Tibial artery (tissue), 4 donors: ENCODE data around the gene PDILT.

Experiments
- DNase-seq, 2 donors: peaks; one replicate each; pipeline ENCODE4 v3.0.0-alpha.2; 2019
- H3K27ac ChIP-seq, 2 donors: fragments of 200-600 bp; sonication (generic) in 1 of 2; 1 replicate in 1 of 2; 2 replicates in 1 of 2; pipeline ENCODE4 v1.5.1; 2018 to 2019; ENCODE audit warnings: mild to moderate bottlenecking in 1 of 2
- H3K27me3 ChIP-seq, 2 donors: fragments of 200-600 bp; sonication (generic) in 1 of 2; one replicate each; pipeline versions ENCODE4 v1.5.1 to v1.6.0; 2016 to 2019
- H3K36me3 ChIP-seq, 3 donors: fragments of 200-600 bp; sonication (generic) in 2 of 3; one replicate each; pipeline ENCODE4 v1.5.1; 2016 to 2019; ENCODE audit warnings: mild to moderate bottlenecking in 2 of 3
- H3K4me1 ChIP-seq, 4 donors: fragments of 200-600 bp; sonication (generic) in 2 of 4; 1 replicate in 3 of 4; 2 replicates in 1 of 4; pipeline ENCODE4 v1.5.1; 2016 to 2019
- H3K4me3 ChIP-seq, 2 donors: fragments of 200-600 bp; sonication (generic) in 1 of 2; 1 replicate in 1 of 2; 2 replicates in 1 of 2; pipeline ENCODE4 v1.5.1; 2018 to 2019; ENCODE audit warnings: mild to moderate bottlenecking in 2 of 2
- H3K9me3 ChIP-seq, 3 donors: fragments of 200-600 bp; sonication (generic) in 1 of 3; one replicate each; pipeline ENCODE4 v1.5.1; 2016 to 2019
- CTCF ChIP-seq, 2 experiments: fragments of 200-600 bp in 1 of 2; fragments of 450-650 bp in 1 of 2; IDR thresholded peaks; one replicate each; pipeline ENCODE4 v1.5.1; 2017 to 2019; ENCODE audit warnings: antibody characterized with exemption in 2 of 2, mild to moderate bottlenecking in 1 of 2, moderate library complexity in 1 of 2
- intact Hi-C: fragments of 100-400 bp; cut with DNase I; formaldehyde crosslinking; loops from one replicate; pipeline ENCODE4 v1.15.0; 2023; ENCODE audit warnings: low total_unique reads

Gene PDILT

GRCh38 chr16:20310421-20311395 is 93.8 kb downstream of the PDILT start:
- TF ChIP-seq CTCF (IDR thresholded peaks at IDR 0.05), result no peak
- no peak overlapping the region for H3K27ac ChIP-seq
- H3K4me3 ChIP-seq, result no peak overlapping the region
- intact Hi-C loops, result no loop called here
- DNase-seq, result no peak
- H3K36me3 ChIP-seq, result no peaks in the 10 kb centered on the region
- no peaks in the 10 kb centered on the region for H3K9me3 ChIP-seq
- H3K4me1 ChIP-seq, result no peaks in the 10 kb centered on the region
- no peaks in the 10 kb centered on the region for H3K27me3 ChIP-seq

GRCh38 chr16:20309786-20310185 is 94.8 kb downstream of the PDILT start:
- Histone ChIP-seq H3K27ac (no peak overlapping the region), H3K9me3 (no peaks in the 10 kb centered on the region), H3K4me1 (no peaks in the 10 kb centered on the region), H3K4me3 (no peak overlapping the region), H3K36me3 (no peaks in the 10 kb centered on the region), H3K27me3 (no peaks in the 10 kb centered on the region)
- intact Hi-C loops, result no loop called here
- TF ChIP-seq CTCF (IDR thresholded peaks at IDR 0.05), result no peak
- DNase-seq, result no peak
